Neural progenitor cell (in vitro differentiated cells): ENCODE data around the gene JAZF1. TPM values are rescaled to one million over a fixed set of nuclear protein-coding genes. Genes with fewer than 3 reads are reported as not detected.

Experiments
- DNase-seq: peaks from one replicate; pipeline ENCODE4 v3.0.0-alpha.2; 2016; ENCODE audit warnings: low spot score
- H2AFZ ChIP-seq: fragments of 200-600 bp; sonication (generic); replicated peaks from 2 replicates; pipeline ENCODE4 v1.6.1; 2016; ENCODE audit warnings: antibody characterized with exemption
- H3F3A ChIP-seq: fragments of 200-600 bp; sonication (generic); 2 replicates; pipeline ENCODE4 v1.6.1; 2016; ENCODE audit warnings: antibody characterized with exemption, low read depth
- H3K27ac ChIP-seq: fragments of 200-600 bp; sonication (generic); 2 replicates; pipeline ENCODE4 v1.5.1; 2016; ENCODE audit warnings: mild to moderate bottlenecking
- H3K27me3 ChIP-seq: fragments of 200-600 bp; sonication (generic); 2 replicates; pipeline ENCODE4 v1.6.1; 2016; ENCODE audit warnings: mild to moderate bottlenecking, moderate library complexity
- H3K36me3 ChIP-seq: fragments of 200-600 bp; sonication (generic); 2 replicates; pipeline ENCODE4 v1.5.1; 2016
- H3K4me1 ChIP-seq: fragments of 200-600 bp; sonication (generic); 2 replicates; pipeline ENCODE4 v1.6.1; 2016; ENCODE audit warnings: mixed run types
- H3K4me2 ChIP-seq: fragments of 200-600 bp; sonication (generic); 2 replicates; pipeline ENCODE4 v1.6.1; 2016
- H3K4me3 ChIP-seq: fragments of 200-600 bp; sonication (generic); 2 replicates; pipeline ENCODE4 v1.5.1; 2016
- H3K79me2 ChIP-seq: fragments of 200-600 bp; sonication (generic); 2 replicates; pipeline ENCODE4 v1.6.1; 2016; ENCODE audit warnings: low read depth
- H3K9ac ChIP-seq: fragments of 200-600 bp; sonication (generic); 2 replicates; pipeline ENCODE4 v1.6.1; 2016
- H3K9me3 ChIP-seq: fragments of 200-600 bp; sonication (generic); 2 replicates; pipeline ENCODE4 v1.5.1; 2016; ENCODE audit warnings: low read depth
- H4K20me1 ChIP-seq: fragments of 200-600 bp; sonication (generic); 2 replicates; pipeline ENCODE4 v1.6.1; 2016; ENCODE audit warnings: low read depth
- H3K27ac Mint-ChIP-seq: 3 replicates; pipeline ENCODE4 v1.8.0; 2021; ENCODE audit warnings: mixed read lengths
- H3K27me3 Mint-ChIP-seq: 2 replicates; pipeline ENCODE4 v1.8.0; 2022; ENCODE audit warnings: low read depth, mild to moderate bottlenecking, inconsistent platforms, moderate library complexity, mixed read lengths; ENCODE audit not compliant: insufficient read depth
- H3K36me3 Mint-ChIP-seq: 3 replicates; pipeline ENCODE4 v1.8.0; 2021; ENCODE audit warnings: mixed read lengths
- H3K4me1 Mint-ChIP-seq: 3 replicates; pipeline ENCODE4 v1.8.0; 2021; ENCODE audit warnings: mixed read lengths
- H3K4me3 Mint-ChIP-seq: 3 replicates; pipeline ENCODE4 v1.8.0; 2021; ENCODE audit warnings: mild to moderate bottlenecking, moderate library complexity, mixed read lengths
- H3K9me3 Mint-ChIP-seq: 3 replicates; pipeline ENCODE4 v1.8.0; 2020; ENCODE audit warnings: mixed read lengths
- EZH2 ChIP-seq: fragments of 200-600 bp; sonication (generic); IDR thresholded peaks from 2 replicates; pipeline ENCODE4 v1.6.1; 2017; ENCODE audit warnings: antibody characterized with exemption, mild to moderate bottlenecking, moderate library complexity
- EZH2phosphoT487 ChIP-seq: fragments of 200-600 bp; sonication (generic); IDR thresholded peaks from 2 replicates; pipeline ENCODE4 v1.6.1; 2017; ENCODE audit warnings: antibody characterized with exemption
- total RNA-seq: library from RNA; depleted of rRNA; stranded (reverse); fragments of >200 nt; gene quantifications from 2 replicates; pipeline ENCODE4 v1.2.3, GENCODE V29; 2015; ENCODE audit warnings: low replicate concordance
- TF ChIP-seq, protein P1 (sequence below): fragments of 200-600 bp; sonication (generic); IDR thresholded peaks from 2 replicates; pipeline ENCODE4 v1.5.1; 2017; ENCODE audit warnings: antibody characterized with exemption, mild to moderate bottlenecking

JAZF1 gene
- total RNA-seq, 1 donor from 2014 or later = 3.1 TPM

GRCh38 chr7:28020302-28020940 is 160.2 kb downstream of the JAZF1 start:
- no peaks in the 10 kb centered on the region for H3K9me3 ChIP-seq
- no peaks in the 10 kb centered on the region for H3K9me3 Mint-ChIP-seq
- peak; percentile 85 for DNase-seq
- H2AFZ ChIP-seq = peak overlapping the region; percentile 71
- no peaks in the 10 kb centered on the region for H3K27me3 ChIP-seq
- H4K20me1 ChIP-seq = no peaks in the 10 kb centered on the region
- H3K4me1 Mint-ChIP-seq = peaks cover 10% of the 10 kb centered on the region
- no peak overlapping the region for H3K27ac Mint-ChIP-seq
- H3K4me1 ChIP-seq = peaks cover 3% of the 10 kb centered on the region
- no peak overlapping the region for H3K4me3 ChIP-seq
- H3K27me3 Mint-ChIP-seq = peaks cover 6% of the 10 kb centered on the region
- H3K4me2 ChIP-seq = no peak overlapping the region
- H3K9ac ChIP-seq = no peak overlapping the region
- no peak overlapping the region for H3K27ac ChIP-seq
- no peaks in the 10 kb centered on the region for H3F3A ChIP-seq
- TF ChIP-seq EZH2phosphoT487 (peak; percentile 23), EZH2 (peak; percentile 36)
- TF ChIP-seq, protein P1, sequence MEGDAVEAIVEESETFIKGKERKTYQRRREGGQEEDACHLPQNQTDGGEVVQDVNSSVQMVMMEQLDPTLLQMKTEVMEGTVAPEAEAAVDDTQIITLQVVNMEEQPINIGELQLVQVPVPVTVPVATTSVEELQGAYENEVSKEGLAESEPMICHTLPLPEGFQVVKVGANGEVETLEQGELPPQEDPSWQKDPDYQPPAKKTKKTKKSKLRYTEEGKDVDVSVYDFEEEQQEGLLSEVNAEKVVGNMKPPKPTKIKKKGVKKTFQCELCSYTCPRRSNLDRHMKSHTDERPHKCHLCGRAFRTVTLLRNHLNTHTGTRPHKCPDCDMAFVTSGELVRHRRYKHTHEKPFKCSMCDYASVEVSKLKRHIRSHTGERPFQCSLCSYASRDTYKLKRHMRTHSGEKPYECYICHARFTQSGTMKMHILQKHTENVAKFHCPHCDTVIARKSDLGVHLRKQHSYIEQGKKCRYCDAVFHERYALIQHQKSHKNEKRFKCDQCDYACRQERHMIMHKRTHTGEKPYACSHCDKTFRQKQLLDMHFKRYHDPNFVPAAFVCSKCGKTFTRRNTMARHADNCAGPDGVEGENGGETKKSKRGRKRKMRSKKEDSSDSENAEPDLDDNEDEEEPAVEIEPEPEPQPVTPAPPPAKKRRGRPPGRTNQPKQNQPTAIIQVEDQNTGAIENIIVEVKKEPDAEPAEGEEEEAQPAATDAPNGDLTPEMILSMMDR = peak; percentile 84
- H3K36me3 ChIP-seq = no peaks in the 10 kb centered on the region
- H3K36me3 Mint-ChIP-seq = no peaks in the 10 kb centered on the region
- no peaks in the 10 kb centered on the region for H3K79me2 ChIP-seq
- H3K4me3 Mint-ChIP-seq = no peak overlapping the region

- Histone ChIP-seq H4K20me1 (no peaks in the 10 kb centered on the region), H3K27ac (no peak overlapping the region), H3K27me3 (no peaks in the 10 kb centered on the region), H3K36me3 (no peaks in the 10 kb centered on the region), H3K4me3 (no peak overlapping the region), H3K4me1 (peaks cover 3% of the 10 kb centered on the region), H3K4me2 (no peak overlapping the region), H3K79me2 (no peaks in the 10 kb centered on the region), H3F3A (no peaks in the 10 kb centered on the region), H3K9ac (no peak overlapping the region), H3K9me3 (no peaks in the 10 kb centered on the region), H2AFZ (no peak overlapping the region)
- no peak overlapping the region for H3K4me3 Mint-ChIP-seq
- H3K9me3 Mint-ChIP-seq = peaks cover 5% of the 10 kb centered on the region
- H3K4me1 Mint-ChIP-seq = peaks cover 10% of the 10 kb centered on the region
- H3K27ac Mint-ChIP-seq = no peak overlapping the region
- H3K27me3 Mint-ChIP-seq = peaks cover 6% of the 10 kb centered on the region
- peaks cover 2% of the 10 kb centered on the region for H3K36me3 Mint-ChIP-seq
- TF ChIP-seq EZH2phosphoT487 (no peak), EZH2 (no peak)
- TF ChIP-seq, protein P1 = no peak
- peak; percentile 25 for DNase-seq
Measured at GRCh38 chr7:28018856-28019465, 161.6 kb downstream of the JAZF1 start.

- Mint-ChIP-seq H3K36me3 (peaks cover 2% of the 10 kb centered on the region), H3K9me3 (peaks cover 5% of the 10 kb centered on the region), H3K4me3 (no peak overlapping the region), H3K4me1 (peaks cover 10% of the 10 kb centered on the region), H3K27ac (no peak overlapping the region), H3K27me3 (peaks cover 6% of the 10 kb centered on the region)
- Histone ChIP-seq H3K27me3 (no peaks in the 10 kb centered on the region), H3K9me3 (no peaks in the 10 kb centered on the region), H3F3A (no peaks in the 10 kb centered on the region), H3K79me2 (no peaks in the 10 kb centered on the region), H3K27ac (no peak overlapping the region), H4K20me1 (no peaks in the 10 kb centered on the region), H2AFZ (no peak overlapping the region), H3K36me3 (no peaks in the 10 kb centered on the region), H3K4me1 (peaks cover 3% of the 10 kb centered on the region), H3K4me2 (no peak overlapping the region), H3K4me3 (no peak overlapping the region), H3K9ac (no peak overlapping the region)
- TF ChIP-seq EZH2 = no peak
- TF ChIP-seq, protein P1 = no peak
- no peak for TF ChIP-seq EZH2phosphoT487
- no peak for DNase-seq
Measured at GRCh38 chr7:28018446-28018845, 162.1 kb downstream of the JAZF1 start.
